AG04450 (cell line): ENCODE results near the gene TPH1. TPM values are rescaled to one million over a fixed set of nuclear protein-coding genes. Genes with fewer than 3 reads are reported as not detected.

Experiments
- CTCF ChIA-PET: fragments of 300-600, 350-600 bp; formaldehyde crosslinking; extraction: SDS; loops from one replicate; lab custom pipeline; 2022; ENCODE audit warnings: antibody characterized with exemption, inconsistent platforms; lab: Charles Lee
- POLR2A ChIA-PET: fragments of 350-600 bp; formaldehyde crosslinking; extraction: SDS; loops from one replicate; lab custom pipeline; 2021; ENCODE audit warnings: antibody characterized with exemption, inconsistent platforms; lab: Yijun Ruan, JAX
- DNase-seq: peaks from one replicate; pipeline ENCODE4 v3.0.0-alpha.2; 2011; ENCODE audit warnings: low read depth, low spot score
- H3K27ac ChIP-seq: one replicate; pipeline ENCODE4 v1.5.1; 2012; ENCODE audit warnings: low read depth, low read length, control low read depth
- H3K27me3 ChIP-seq: one replicate; pipeline ENCODE4 v1.6.0; 2012; ENCODE audit warnings: low read length; ENCODE audit not compliant: control insufficient read depth, insufficient read depth
- H3K4me3 ChIP-seq: 2 replicates; pipeline ENCODE4 v1.5.1; 2011; ENCODE audit warnings: mild to moderate bottlenecking, low read depth, low read length, control low read depth
- H3K9me3 ChIP-seq: 2 replicates; pipeline ENCODE4 v1.5.1; 2012; ENCODE audit warnings: low read length; ENCODE audit not compliant: control insufficient read depth, insufficient read depth
- polyA plus RNA-seq: library from polyadenylated mRNA; depleted of rRNA; stranded (reverse); fragments of >200 nt; gene quantifications from 2 replicates; pipeline ENCODE4 v1.2.3, GENCODE V29; 2011
- TF ChIP-seq, protein P1 (sequence below): IDR thresholded peaks from 2 replicates; pipeline ENCODE4 v1.5.1; 2011; ENCODE audit warnings: low read depth, low read length, control low read depth, inconsistent platforms

TPH1 gene
- polyA plus RNA-seq, 1 experiment: 0.06 TPM

DNA sequence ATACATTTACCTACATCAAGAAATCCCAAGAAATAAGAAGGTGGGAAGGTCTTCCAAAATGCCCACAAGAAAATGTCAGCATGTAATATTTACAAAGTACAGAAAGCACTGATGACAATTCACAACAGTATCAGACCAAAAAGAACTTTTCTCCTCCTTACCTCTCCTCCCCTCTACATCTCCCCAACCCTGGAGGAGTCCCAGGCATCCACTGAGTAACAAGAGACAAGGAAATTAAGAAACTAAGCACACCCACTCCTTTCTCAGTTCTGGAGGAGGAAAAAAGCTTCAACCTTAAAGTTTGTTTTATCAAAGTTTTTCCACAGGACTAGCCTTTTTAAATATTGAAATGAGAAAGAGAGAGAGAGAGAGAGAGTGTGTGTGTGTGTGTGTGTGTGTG is 31.2 kb downstream of the TPH1 start:
- H3K27ac ChIP-seq: no peak overlapping the region
- H3K9me3 ChIP-seq: no peaks in the 10 kb centered on the region; the same call in 1 of the 2 replicates
- DNase-seq: no peak
- peaks cover 10% of the 10 kb centered on the region for H3K27me3 ChIP-seq
- ChIA-PET CTCF (interaction anchor here (0.9 kb wide), 1 partner anchor 283 kb away, joined by 3 read pairs; no protein-coding TSS in a partner anchor), POLR2A (no interaction called here)
- TF ChIP-seq, protein P1, sequence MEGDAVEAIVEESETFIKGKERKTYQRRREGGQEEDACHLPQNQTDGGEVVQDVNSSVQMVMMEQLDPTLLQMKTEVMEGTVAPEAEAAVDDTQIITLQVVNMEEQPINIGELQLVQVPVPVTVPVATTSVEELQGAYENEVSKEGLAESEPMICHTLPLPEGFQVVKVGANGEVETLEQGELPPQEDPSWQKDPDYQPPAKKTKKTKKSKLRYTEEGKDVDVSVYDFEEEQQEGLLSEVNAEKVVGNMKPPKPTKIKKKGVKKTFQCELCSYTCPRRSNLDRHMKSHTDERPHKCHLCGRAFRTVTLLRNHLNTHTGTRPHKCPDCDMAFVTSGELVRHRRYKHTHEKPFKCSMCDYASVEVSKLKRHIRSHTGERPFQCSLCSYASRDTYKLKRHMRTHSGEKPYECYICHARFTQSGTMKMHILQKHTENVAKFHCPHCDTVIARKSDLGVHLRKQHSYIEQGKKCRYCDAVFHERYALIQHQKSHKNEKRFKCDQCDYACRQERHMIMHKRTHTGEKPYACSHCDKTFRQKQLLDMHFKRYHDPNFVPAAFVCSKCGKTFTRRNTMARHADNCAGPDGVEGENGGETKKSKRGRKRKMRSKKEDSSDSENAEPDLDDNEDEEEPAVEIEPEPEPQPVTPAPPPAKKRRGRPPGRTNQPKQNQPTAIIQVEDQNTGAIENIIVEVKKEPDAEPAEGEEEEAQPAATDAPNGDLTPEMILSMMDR: no peak
- no peak overlapping the region for H3K4me3 ChIP-seq

DNA sequence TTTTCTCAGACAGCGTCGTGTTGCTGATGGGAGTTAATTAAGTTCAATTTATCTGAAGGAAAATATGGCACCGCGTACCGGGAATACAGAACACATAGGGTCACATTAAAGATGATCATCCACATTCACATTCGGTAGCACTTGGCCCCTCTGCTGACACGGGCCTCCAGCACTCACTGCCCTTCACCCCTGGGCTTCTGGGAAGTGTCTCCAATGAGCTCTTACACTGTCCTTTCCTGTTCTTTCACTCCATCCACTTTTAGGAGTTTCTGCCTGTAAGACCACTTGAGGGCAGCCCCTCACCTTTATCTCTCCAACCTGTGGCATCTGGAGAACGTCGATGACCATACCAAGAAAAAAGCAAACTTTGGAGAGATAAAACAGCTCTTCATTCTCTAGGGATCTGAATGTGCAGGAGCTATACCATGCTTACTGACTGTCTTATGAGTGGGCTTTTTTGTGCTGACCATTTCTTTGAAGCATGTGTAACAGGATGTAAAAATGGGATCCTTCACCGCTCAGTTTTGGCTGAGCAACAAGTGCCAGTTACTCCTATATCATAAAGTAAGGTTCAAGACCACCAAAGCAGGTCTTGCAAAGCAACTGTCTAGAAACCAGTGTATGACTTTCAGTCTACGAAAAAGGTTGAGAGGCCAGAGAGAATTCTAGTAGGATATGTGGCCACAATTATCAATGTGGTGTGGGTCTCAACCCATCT is 32.1 kb downstream of the TPH1 start:
- DNase-seq: no peak
- CTCF ChIA-PET: interaction anchor here (0.9 to 2.4 kb wide), 3 partner anchors 9 to 101 kb away, joined by 3 to 7 read pairs (median 3); partner anchors contain the start of gene SAAL1
- Histone ChIP-seq H3K27me3 (peaks cover 10% of the 10 kb centered on the region), H3K27ac (no peak overlapping the region), H3K9me3 (no peaks in the 10 kb centered on the region; the same call in 1 of the 2 replicates), H3K4me3 (peak overlapping the region; percentile 84)
- POLR2A ChIA-PET: interaction anchor here (1.3 kb wide), 1 partner anchor 92 kb away, joined by 3 read pairs; the partner anchor contains the start of gene SAAL1
- TF ChIP-seq, protein P1: no peak

DNA sequence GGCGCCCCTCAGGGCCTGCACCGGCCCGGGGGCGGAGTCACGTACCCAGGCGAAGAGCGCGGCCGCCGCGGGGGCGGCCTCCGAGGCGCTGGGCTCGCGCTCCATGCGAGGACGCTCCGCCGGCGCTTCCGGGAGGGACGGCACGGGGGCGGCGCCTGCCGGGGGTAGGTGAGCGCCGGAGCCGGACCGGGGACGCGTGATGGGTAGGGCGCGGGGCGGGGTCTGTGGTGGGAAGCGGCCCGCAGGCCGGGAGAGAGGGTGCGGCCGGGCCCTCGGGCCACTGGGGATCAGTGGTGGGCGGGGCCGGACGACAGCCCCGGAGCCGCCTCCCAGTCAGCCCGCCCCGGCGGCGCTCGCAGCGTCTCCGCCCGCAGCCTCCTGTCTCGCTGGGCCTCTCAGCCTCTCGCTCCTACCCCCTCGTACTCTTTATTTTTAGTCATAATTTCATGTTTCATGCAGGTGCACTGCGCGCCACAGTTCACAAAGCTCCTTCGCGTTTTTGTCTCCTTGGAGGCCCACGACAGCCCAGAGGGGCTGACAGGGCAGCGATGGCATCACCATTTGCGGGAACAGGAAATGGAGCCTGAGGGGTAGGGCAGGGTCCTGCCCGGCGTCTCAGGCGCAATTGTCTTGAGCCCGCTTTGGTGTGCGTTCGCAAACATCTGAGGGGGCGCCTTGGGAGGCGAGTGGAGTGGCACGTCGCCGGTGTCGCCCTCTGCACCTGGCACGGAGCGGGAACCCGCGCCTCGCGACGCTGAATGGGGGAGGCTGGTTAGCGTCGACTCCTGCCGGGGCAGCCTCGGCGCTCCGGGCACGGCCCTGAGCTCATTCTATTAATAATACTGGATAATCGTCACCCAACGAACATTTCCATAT is 32.9 kb downstream of the TPH1 start, which contains the start of gene SERGEF:
Gene SERGEF (minus strand): TSS at position 142 of the 876 bp plus-strand sequence. CDS start 37 bp downstream, at position 105.
- Histone ChIP-seq H3K9me3 (no peaks in the 10 kb centered on the region; the same call in 1 of the 2 replicates), H3K27ac (peak within 1 kb of the TSS; percentile 21), H3K27me3 (peaks cover 10% of the 10 kb centered on the region), H3K4me3 (peak within 1 kb of the TSS; percentile 84)
- peak; percentile 55 for DNase-seq
- TF ChIP-seq, protein P1: no peak
- POLR2A ChIA-PET: interaction anchor here (0.7 to 1.3 kb wide), 2 partner anchors 61 to 93 kb away, joined by 3 read pairs; partner anchors contain the start of gene SAAL1
- CTCF ChIA-PET: interaction anchor here (0.7 to 2.4 kb wide), 6 partner anchors 8 to 289 kb away, joined by 3 to 8 read pairs (median 4); partner anchors contain the start of gene SAAL1

DNA sequence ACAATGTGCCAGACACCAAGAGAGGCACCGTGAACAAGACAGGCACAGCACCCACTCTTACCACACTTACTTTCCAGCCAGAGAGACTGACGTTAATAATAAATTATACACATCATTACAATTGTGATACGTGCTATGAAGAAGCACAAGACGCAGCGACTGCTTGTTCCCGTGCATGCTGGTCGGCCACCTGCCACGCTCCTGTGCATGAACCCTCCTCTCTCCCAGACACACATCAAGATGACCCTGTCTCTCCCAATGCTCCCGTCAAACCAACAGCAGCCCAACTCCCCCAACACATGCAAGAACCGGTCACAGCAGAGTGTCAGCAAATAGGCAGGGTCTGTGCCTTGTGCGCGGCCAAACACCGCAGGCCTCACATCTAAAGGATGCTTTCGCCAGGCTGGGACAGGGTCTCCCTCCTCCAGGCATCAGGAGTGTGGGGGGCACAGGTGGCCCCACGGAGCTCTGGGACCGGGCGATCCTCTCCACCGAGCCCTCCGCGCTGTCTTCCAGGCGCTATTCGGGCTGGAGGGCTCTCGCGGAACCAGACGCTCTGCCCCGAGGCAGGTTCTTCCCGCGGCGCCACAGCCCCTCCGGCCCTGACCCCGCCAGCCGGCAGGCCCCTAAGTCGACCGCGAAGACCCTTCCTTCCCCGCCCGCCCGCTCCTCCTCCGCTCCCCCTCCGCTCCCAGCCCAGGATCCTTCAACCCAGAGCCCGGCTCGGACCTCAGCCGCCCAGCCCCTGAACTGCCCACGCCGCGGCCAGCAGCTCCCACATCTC is 33.8 kb downstream of the TPH1 start:
- ChIA-PET POLR2A (interaction anchor here (0.7 to 1.3 kb wide), 2 partner anchors 62 to 94 kb away, joined by 3 read pairs; partner anchors contain the start of gene SAAL1), CTCF (interaction anchor here (0.7 to 2.4 kb wide), 4 partner anchors 21 to 288 kb away, joined by 3 to 8 read pairs (median 6); partner anchors contain the start of gene SAAL1)
- TF ChIP-seq, protein P1: no peak
- Histone ChIP-seq H3K4me3 (peak overlapping the region; percentile 84), H3K27me3 (peaks cover 10% of the 10 kb centered on the region), H3K27ac (peak overlapping the region; percentile 21), H3K9me3 (no peaks in the 10 kb centered on the region; the same call in 1 of the 2 replicates)
- no peak for DNase-seq
